Ovary (tissue), 3 donors: Measurements from ENCODE around the gene NUP93.
"Not testable (repeated sequence)": the region's sequence is repeated elsewhere in the genome, so short reads cannot be mapped to it uniquely, and the experiment has no call there.

Source experiments
- CTCF ChIP-seq, 3 donors: fragments of 450-650 bp in 2 of 3; fragments of 200-600 bp in 1 of 3; IDR thresholded peaks; one replicate each; pipeline versions ENCODE4 v1.5.1 to v1.8.0; 2016 to 2022; ENCODE audit warnings: antibody characterized with exemption in 3 of 3, mild to moderate bottlenecking in 1 of 3
- POLR2A ChIP-seq: fragments of 450-650 bp; IDR thresholded peaks from one replicate; pipeline ENCODE4 v1.6.1; 2017; ENCODE audit warnings: antibody characterized with exemption, mild to moderate bottlenecking, moderate library complexity
- donor health status: DM: no; HTN: no; CAD: no.

DNA sequence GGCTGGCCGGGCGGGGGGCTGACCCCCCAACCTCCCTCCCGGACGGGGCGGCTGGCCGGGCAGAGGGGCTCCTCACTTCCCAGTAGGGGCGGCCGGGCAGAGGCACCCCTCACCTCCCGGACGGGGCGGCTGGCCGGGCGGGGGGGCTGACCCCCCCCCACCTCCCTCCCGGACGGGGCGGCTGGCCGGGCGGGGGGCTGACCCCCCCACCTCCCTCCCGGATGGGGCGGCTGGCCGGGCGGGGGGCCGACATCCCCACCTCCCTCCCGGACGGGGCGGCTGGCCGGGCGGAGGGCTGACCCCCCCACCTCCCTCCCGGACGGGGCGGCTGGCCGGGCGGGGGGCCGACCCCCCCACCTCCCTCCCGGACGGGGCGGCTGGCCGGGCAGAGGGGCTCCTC is 9.4 kb downstream of the NUP93 start:
- not testable (repeated sequence) for TF ChIP-seq POLR2A; CTCF (IDR thresholded peaks at IDR 0.05)
